NCI-H345 treated with DMSO at 0.1 percent for 48 hours (cell line): ENCODE measurements around the gene GYPC.

ENCODE experiments used
- DNase-seq: peaks from one replicate; lab custom pipeline; 2025; ENCODE audit not compliant: unreplicated experiment; lab: John Stamatoyannopoulos, UW

Gene GYPC

GRCh38 chr2:126729896-126730295 lies 73.9 kb downstream of the GYPC start:
- no peak for DNase-seq

GRCh38 chr2:126730655-126731054 lies 74.7 kb downstream of the GYPC start:
- no peak for DNase-seq

GRCh38 chr2:126731353-126731752 lies 75.4 kb downstream of the GYPC start:
- no peak for DNase-seq

- DNase-seq, result no peak
These were observed 76.8 kb downstream of the GYPC start for GRCh38 chr2:126732682-126733245.

GRCh38 chr2:126733795-126734194 lies 77.8 kb downstream of the GYPC start:
- DNase-seq, result no peak

- no peak for DNase-seq
These were observed 80.3 kb downstream of the GYPC start for GRCh38 chr2:126736133-126736874.

GRCh38 chr2:126739141-126739540 lies 83.2 kb downstream of the GYPC start:
- no peak for DNase-seq

- DNase-seq, result no peak
These were observed 88.7 kb downstream of the GYPC start for GRCh38 chr2:126744640-126745039.
